Measurements from ENCODE around the gene TCF19.

GRCh38 chr6:31149827-31150447 lies 8.5 kb upstream of the TCF19 start:
- TF ChIP-seq PBX3 (CRISPR knock-in tag; IDR thresholded peaks at IDR 0.05) = no peak
- TF ChIP-seq ZNF548 (tag by site-specific recombination; IDR thresholded peaks at IDR 0.05) = no peak
- no peak for TF ChIP-seq CTCF (tag by site-specific recombination; IDR thresholded peaks at IDR 0.05)
- no peak for TF ChIP-seq ZNF747 (tag by site-specific recombination; IDR thresholded peaks at IDR 0.05)
- no peak for TF ChIP-seq ZNF776 (tag by site-specific recombination; IDR thresholded peaks at IDR 0.05; ENCODE audit: borderline replicate concordance)
- no peak for TF ChIP-seq IKZF3 (tag by site-specific recombination; IDR thresholded peaks at IDR 0.05)
- TF ChIP-seq ZNF37A (tag by site-specific recombination; IDR thresholded peaks at IDR 0.05) = no peak
- no peak for TF ChIP-seq BCL11A (tag by site-specific recombination; IDR thresholded peaks at IDR 0.05; ENCODE audit: low read depth)
- TF ChIP-seq ZNF580 (tag by site-specific recombination; IDR thresholded peaks at IDR 0.05) = no peak
- no peak for TF ChIP-seq OSR2 (tag by site-specific recombination; IDR thresholded peaks at IDR 0.05)
